Astrocyte (in vitro differentiated cells and primary cell): ENCODE data around the gene SYTL3. TPM values are rescaled to one million over a fixed set of nuclear protein-coding genes. Genes with fewer than 3 reads are reported as not detected.

ENCODE experiments used
- DNase-seq: peaks from one replicate; pipeline ENCODE4 v3.0.0-alpha.2; 2010; ENCODE audit warnings: low read depth
- FAIRE-seq: peaks from 2 replicates; lab custom pipeline; 2011; peaks lifted over from hg19 to GRCh38; lab: Jason Lieb, UNC
- H2AFZ ChIP-seq: 2 replicates; pipeline ENCODE4 v1.6.0; 2012; ENCODE audit warnings: low read depth, low read length, inconsistent platforms
- H3K27ac ChIP-seq: 2 replicates; pipeline ENCODE4 v1.5.1; 2011; ENCODE audit warnings: low read depth, low read length, inconsistent platforms
- H3K27me3 ChIP-seq: 2 replicates; pipeline ENCODE4 v1.6.0; 2011; ENCODE audit warnings: low read length, inconsistent platforms; ENCODE audit not compliant: insufficient read depth
- H3K36me3 ChIP-seq: 2 replicates; pipeline ENCODE4 v1.5.1; 2011; ENCODE audit warnings: low read length, inconsistent platforms; ENCODE audit not compliant: insufficient read depth
- H3K4me1 ChIP-seq: 2 replicates; pipeline ENCODE4 v1.5.1; 2011; ENCODE audit warnings: low read length, inconsistent platforms; ENCODE audit not compliant: insufficient read depth
- H3K4me2 ChIP-seq: 2 replicates; pipeline ENCODE4 v1.6.0; 2012; ENCODE audit warnings: low read length, inconsistent platforms
- H3K4me3 ChIP-seq: 2 replicates; pipeline ENCODE4 v1.5.1; 2011; ENCODE audit warnings: low read depth, mild to moderate bottlenecking, low read length, inconsistent platforms; ENCODE audit not compliant: insufficient read depth
- H3K79me2 ChIP-seq: 2 replicates; pipeline ENCODE4 v1.6.0; 2012; ENCODE audit warnings: mild to moderate bottlenecking, low read length, inconsistent platforms; ENCODE audit not compliant: insufficient read depth
- H3K9ac ChIP-seq: 2 replicates; pipeline ENCODE4 v1.6.0; 2012; ENCODE audit warnings: mild to moderate bottlenecking, low read length, inconsistent platforms
- H3K9me3 ChIP-seq: 2 replicates; pipeline ENCODE4 v1.5.1; 2012; ENCODE audit warnings: low read depth, mild to moderate bottlenecking, low read length, inconsistent platforms; ENCODE audit not compliant: insufficient read depth
- H4K20me1 ChIP-seq: 2 replicates; pipeline ENCODE4 v1.6.0; 2012; ENCODE audit warnings: low read length, inconsistent platforms; ENCODE audit not compliant: insufficient read depth
- H3K27ac Mint-ChIP-seq: one replicate; pipeline ENCODE4 v1.8.0; 2021; ENCODE audit warnings: mild to moderate bottlenecking, mixed read lengths; ENCODE audit not compliant: unreplicated experiment
- H3K27me3 Mint-ChIP-seq: one replicate; pipeline ENCODE4 v1.8.0; 2021; ENCODE audit warnings: low read depth, mixed read lengths; ENCODE audit not compliant: unreplicated experiment
- H3K36me3 Mint-ChIP-seq: one replicate; pipeline ENCODE4 v1.8.0; 2021; ENCODE audit warnings: low read depth, mixed read lengths; ENCODE audit not compliant: unreplicated experiment
- H3K4me1 Mint-ChIP-seq: one replicate; pipeline ENCODE4 v1.8.0; 2021; ENCODE audit warnings: low read depth, mixed read lengths; ENCODE audit not compliant: unreplicated experiment
- H3K4me3 Mint-ChIP-seq: one replicate; pipeline ENCODE4 v1.8.0; 2021; ENCODE audit warnings: mild to moderate bottlenecking, moderate library complexity, mixed read lengths; ENCODE audit not compliant: unreplicated experiment
- H3K9me3 Mint-ChIP-seq: one replicate; pipeline ENCODE4 v1.8.0; 2021; ENCODE audit warnings: mild to moderate bottlenecking, mixed read lengths; ENCODE audit not compliant: unreplicated experiment
- EZH2 ChIP-seq: IDR thresholded peaks from 2 replicates; pipeline ENCODE4 v1.6.1; 2012; ENCODE audit warnings: mild to moderate bottlenecking, low read length, inconsistent platforms; ENCODE audit not compliant: insufficient read depth
- total RNA-seq: library from RNA; stranded (reverse); gene quantifications from 2 replicates; pipeline ENCODE4 v1.2.1, GENCODE V29; 2021
- TF ChIP-seq, protein P1 (sequence below): IDR thresholded peaks from 2 replicates; pipeline ENCODE4 v1.5.1; 2011; ENCODE audit warnings: low read depth, mild to moderate bottlenecking, inconsistent platforms, low read length, moderate library complexity; ENCODE audit not compliant: insufficient read depth

The SYTL3 gene
- total RNA-seq, 1 donor from 2014 or later, result 1.2 TPM

DNA sequence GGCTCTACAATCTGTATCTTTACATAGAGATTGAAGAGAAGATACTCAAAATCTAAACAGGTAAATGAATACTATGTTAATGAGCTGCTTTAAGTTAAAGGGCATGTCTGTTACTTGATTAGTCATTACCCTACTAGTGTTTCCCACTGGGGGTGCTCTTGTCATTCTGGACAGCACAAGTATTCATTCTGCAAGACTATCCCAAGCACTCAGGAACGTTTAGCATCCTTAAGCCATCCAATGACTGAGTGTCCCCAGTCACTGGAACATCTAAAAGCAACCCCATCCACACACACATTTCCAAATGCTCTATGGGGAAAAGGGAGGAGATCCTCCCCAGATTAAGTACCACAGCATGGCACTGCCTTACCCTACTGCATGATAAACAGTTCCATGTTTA, 143.6 kb downstream of the SYTL3 start:
- no peaks in the 10 kb centered on the region for H3K27me3 Mint-ChIP-seq
- H3K4me3 ChIP-seq, result no peak overlapping the region
- H4K20me1 ChIP-seq, result peaks cover 85% of the 10 kb centered on the region
- peaks cover 11% of the 10 kb centered on the region for H3K36me3 ChIP-seq
- H3K27me3 ChIP-seq, result no peaks in the 10 kb centered on the region
- no peak overlapping the region for H3K27ac Mint-ChIP-seq
- peaks cover 34% of the 10 kb centered on the region for H3K4me1 Mint-ChIP-seq
- H3K4me3 Mint-ChIP-seq, result no peak overlapping the region
- H3K9me3 ChIP-seq, result no peaks in the 10 kb centered on the region
- H3K4me2 ChIP-seq, result no peak overlapping the region
- FAIRE-seq (no peak), DNase-seq (no peak)
- no peak overlapping the region for H2AFZ ChIP-seq
- peaks cover 5% of the 10 kb centered on the region for H3K36me3 Mint-ChIP-seq
- H3K79me2 ChIP-seq, result peaks cover 98% of the 10 kb centered on the region
- no peaks in the 10 kb centered on the region for H3K9me3 Mint-ChIP-seq
- H3K27ac ChIP-seq, result no peak overlapping the region
- H3K4me1 ChIP-seq, result peaks cover 13% of the 10 kb centered on the region
- no peak overlapping the region for H3K9ac ChIP-seq
- TF ChIP-seq, protein P1, sequence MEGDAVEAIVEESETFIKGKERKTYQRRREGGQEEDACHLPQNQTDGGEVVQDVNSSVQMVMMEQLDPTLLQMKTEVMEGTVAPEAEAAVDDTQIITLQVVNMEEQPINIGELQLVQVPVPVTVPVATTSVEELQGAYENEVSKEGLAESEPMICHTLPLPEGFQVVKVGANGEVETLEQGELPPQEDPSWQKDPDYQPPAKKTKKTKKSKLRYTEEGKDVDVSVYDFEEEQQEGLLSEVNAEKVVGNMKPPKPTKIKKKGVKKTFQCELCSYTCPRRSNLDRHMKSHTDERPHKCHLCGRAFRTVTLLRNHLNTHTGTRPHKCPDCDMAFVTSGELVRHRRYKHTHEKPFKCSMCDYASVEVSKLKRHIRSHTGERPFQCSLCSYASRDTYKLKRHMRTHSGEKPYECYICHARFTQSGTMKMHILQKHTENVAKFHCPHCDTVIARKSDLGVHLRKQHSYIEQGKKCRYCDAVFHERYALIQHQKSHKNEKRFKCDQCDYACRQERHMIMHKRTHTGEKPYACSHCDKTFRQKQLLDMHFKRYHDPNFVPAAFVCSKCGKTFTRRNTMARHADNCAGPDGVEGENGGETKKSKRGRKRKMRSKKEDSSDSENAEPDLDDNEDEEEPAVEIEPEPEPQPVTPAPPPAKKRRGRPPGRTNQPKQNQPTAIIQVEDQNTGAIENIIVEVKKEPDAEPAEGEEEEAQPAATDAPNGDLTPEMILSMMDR, result peak; percentile 61
- no peak for TF ChIP-seq EZH2

GRCh38 chr6:158795516-158795915, 145.7 kb downstream of the SYTL3 start:
- TF ChIP-seq, protein P1, result no peak
- TF ChIP-seq EZH2, result no peak
- no peak for FAIRE-seq
- no peak overlapping the region for H3K9ac ChIP-seq
- H3K9me3 ChIP-seq, result no peaks in the 10 kb centered on the region
- Mint-ChIP-seq H3K9me3 (no peaks in the 10 kb centered on the region), H3K4me1 (peaks cover 33% of the 10 kb centered on the region), H3K27ac (no peak overlapping the region), H3K4me3 (no peak overlapping the region), H3K27me3 (no peaks in the 10 kb centered on the region), H3K36me3 (peaks cover 4% of the 10 kb centered on the region)
- no peaks in the 10 kb centered on the region for H3K27me3 ChIP-seq
- peaks cover 27% of the 10 kb centered on the region for H3K4me1 ChIP-seq
- no peak overlapping the region for H3K27ac ChIP-seq
- H3K79me2 ChIP-seq, result peaks cover 98% of the 10 kb centered on the region
- H2AFZ ChIP-seq, result no peak overlapping the region
- no peak overlapping the region for H3K4me2 ChIP-seq
- DNase-seq, result no peak
- H4K20me1 ChIP-seq, result peaks cover 78% of the 10 kb centered on the region
- H3K4me3 ChIP-seq, result no peak overlapping the region
- H3K36me3 ChIP-seq, result no peaks in the 10 kb centered on the region

DNA sequence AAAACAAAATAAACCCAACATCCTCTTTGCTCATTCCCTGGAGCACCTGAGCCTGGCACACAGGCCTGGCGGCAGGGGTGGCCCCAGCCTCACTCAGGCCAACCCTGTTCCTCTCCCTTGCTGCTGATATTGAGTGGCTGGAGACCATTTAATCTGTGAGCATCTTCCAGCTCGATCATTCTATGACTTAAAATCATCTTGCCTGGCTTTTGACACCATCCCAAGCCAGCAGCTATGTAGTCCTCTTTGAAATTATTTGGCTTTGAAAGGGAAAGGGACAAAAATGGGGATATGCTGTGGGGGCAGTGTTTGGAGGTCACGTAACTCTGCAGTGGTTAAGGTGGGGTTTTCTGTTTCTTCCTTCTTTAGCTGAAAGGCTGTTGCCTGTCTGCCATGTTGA, 146.5 kb downstream of the SYTL3 start:
- no peaks in the 10 kb centered on the region for H3K9me3 Mint-ChIP-seq
- Histone ChIP-seq H3K9me3 (no peaks in the 10 kb centered on the region), H4K20me1 (peaks cover 70% of the 10 kb centered on the region), H3K4me3 (no peak overlapping the region), H3K27me3 (no peaks in the 10 kb centered on the region), H3K27ac (no peak overlapping the region), H3K9ac (no peak overlapping the region), H3K4me2 (no peak overlapping the region), H3K36me3 (no peaks in the 10 kb centered on the region), H3K79me2 (peaks cover 98% of the 10 kb centered on the region), H3K4me1 (peaks cover 27% of the 10 kb centered on the region), H2AFZ (no peak overlapping the region)
- FAIRE-seq (no peak), DNase-seq (no peak)
- TF ChIP-seq EZH2, result no peak
- TF ChIP-seq, protein P1, result no peak
- H3K4me1 Mint-ChIP-seq, result peaks cover 31% of the 10 kb centered on the region
- H3K27ac Mint-ChIP-seq, result peak overlapping the region; percentile 7
- H3K4me3 Mint-ChIP-seq, result no peak overlapping the region
- H3K27me3 Mint-ChIP-seq, result no peaks in the 10 kb centered on the region
- peaks cover 3% of the 10 kb centered on the region for H3K36me3 Mint-ChIP-seq
